CD14-positive monocyte (primary cell): ENCODE results near the gene DGKI. TPM values are rescaled to one million over a fixed set of nuclear protein-coding genes. Genes with fewer than 3 reads are reported as not detected.

Experiments
- DNase-seq, 3 donors: peaks; one replicate each; pipeline ENCODE4 v3.0.0-alpha.2; 2011 to 2022
- H2AFZ ChIP-seq: 2 replicates; pipeline ENCODE4 v1.6.0; 2012; ENCODE audit warnings: mild to moderate bottlenecking, low read depth, low read length, inconsistent platforms; ENCODE audit not compliant: insufficient read depth, poor library complexity, severe bottlenecking
- H3K27ac ChIP-seq, 2 donors: 1 replicate in 1 of 2; 2 replicates in 1 of 2; pipeline ENCODE4 v1.5.1; 2012 to 2013; ENCODE audit warnings: low read length in 2 of 2, control low read depth in 1 of 2, inconsistent platforms in 1 of 2, low read depth in 1 of 2, mild to moderate bottlenecking in 1 of 2
- H3K27me3 ChIP-seq, 2 donors: one replicate each; pipeline versions ENCODE4 v1.6.0 to v1.6.1; 2011 to 2013; ENCODE audit warnings: low read length in 2 of 2; ENCODE audit not compliant: control insufficient read depth in 2 of 2, insufficient read depth in 2 of 2
- H3K36me3 ChIP-seq, 2 donors: replicated peaks in 1 of 2; 1 replicate in 1 of 2; 2 replicates in 1 of 2; pipeline versions ENCODE4 v1.5.1 to v1.6.1; 2012 to 2013; ENCODE audit warnings: low read length in 2 of 2, control low read depth in 1 of 2, inconsistent platforms in 1 of 2, mild to moderate bottlenecking in 1 of 2; ENCODE audit not compliant: insufficient read depth in 2 of 2, control insufficient read depth in 1 of 2
- H3K4me1 ChIP-seq, 2 donors: 1 replicate in 1 of 2; 2 replicates in 1 of 2; pipeline versions ENCODE4 v1.5.1 to v1.6.1; 2012 to 2013; ENCODE audit warnings: low read length in 2 of 2, control low read depth in 1 of 2, inconsistent platforms in 1 of 2, mild to moderate bottlenecking in 1 of 2, moderate library complexity in 1 of 2; ENCODE audit not compliant: insufficient read depth in 2 of 2, control insufficient read depth in 1 of 2
- H3K4me2 ChIP-seq: replicated peaks from 2 replicates; pipeline ENCODE3; 2012; ENCODE audit warnings: low read length, moderate library complexity, mild to moderate bottlenecking; ENCODE audit not compliant: poor library complexity, severe bottlenecking; ENCODE audit errors: extremely low read depth
- H3K4me3 ChIP-seq, 3 experiments: fragments of 200-600 bp in 1 of 3; sonication (generic) in 1 of 3; replicated peaks in 1 of 3; 1 replicate in 2 of 3; 2 replicates in 1 of 3; pipeline ENCODE4 v1.5.1; 2011 to 2013; ENCODE audit warnings: low read length in 3 of 3, mild to moderate bottlenecking in 3 of 3, control low read depth in 2 of 3, low read depth in 2 of 3, inconsistent platforms in 1 of 3, moderate library complexity in 1 of 3
- H3K79me2 ChIP-seq: 2 replicates; pipeline ENCODE4 v1.6.0; 2012; ENCODE audit warnings: mild to moderate bottlenecking, control low read depth, inconsistent platforms, low read length, moderate library complexity; ENCODE audit not compliant: insufficient read depth
- H3K9ac ChIP-seq: 2 replicates; pipeline ENCODE4 v1.6.0; 2017; ENCODE audit warnings: low read length, mild to moderate bottlenecking; ENCODE audit not compliant: insufficient read depth, poor library complexity, severe bottlenecking
- H3K9me3 ChIP-seq, 2 donors: replicated peaks in 1 of 2; 1 replicate in 1 of 2; 2 replicates in 1 of 2; pipeline versions ENCODE4 v1.5.1 to v1.6.1; 2012 to 2013; ENCODE audit warnings: low read length in 2 of 2, control low read depth in 1 of 2; ENCODE audit not compliant: control insufficient read depth in 1 of 2, insufficient read depth in 1 of 2
- H4K20me1 ChIP-seq: 2 replicates; pipeline ENCODE4 v1.6.0; 2012; ENCODE audit warnings: mild to moderate bottlenecking, low read length, control low read depth, moderate library complexity; ENCODE audit not compliant: insufficient read depth
- H3K27ac Mint-ChIP-seq, 7 donors: one replicate each; pipeline ENCODE4 v1.8.0; 2020; ENCODE audit warnings: mild to moderate bottlenecking in 7 of 7, mixed read lengths in 7 of 7, moderate library complexity in 6 of 7, inconsistent platforms in 2 of 7
- H3K27me3 Mint-ChIP-seq, 3 donors: one replicate each; pipeline ENCODE4 v1.8.0; 2021 to 2022; ENCODE audit warnings: low read depth in 3 of 3, mild to moderate bottlenecking in 3 of 3, mixed read lengths in 3 of 3, moderate library complexity in 3 of 3, inconsistent platforms in 1 of 3
- H3K36me3 Mint-ChIP-seq, 2 donors: one replicate each; pipeline ENCODE4 v1.8.0; 2020; ENCODE audit warnings: mixed read lengths in 2 of 2, inconsistent platforms in 1 of 2, mild to moderate bottlenecking in 1 of 2
- H3K4me1 Mint-ChIP-seq: one replicate; pipeline ENCODE4 v1.8.0; 2020; ENCODE audit warnings: mild to moderate bottlenecking, mixed read lengths
- H3K4me3 Mint-ChIP-seq, 2 donors: one replicate each; pipeline ENCODE4 v1.8.0; 2020; ENCODE audit warnings: mild to moderate bottlenecking in 2 of 2, mixed read lengths in 2 of 2, moderate library complexity in 1 of 2
- H3K9me3 Mint-ChIP-seq, 7 donors: one replicate each; pipeline ENCODE4 v1.8.0; 2020 to 2022; ENCODE audit warnings: mixed read lengths in 7 of 7, mild to moderate bottlenecking in 6 of 7, moderate library complexity in 6 of 7, inconsistent platforms in 2 of 7
- CTCF ChIP-seq: fragments of 200-600 bp; IDR thresholded peaks from one replicate; pipeline ENCODE4 v1.8.0; 2022; ENCODE audit warnings: antibody characterized with exemption, mild to moderate bottlenecking
- WGBS: methylation state at CpG from one replicate; pipeline ENCODE4 v1.1.5; 2013; ENCODE audit warnings: missing lambda C conversion rate; ENCODE audit not compliant: insufficient coverage; 5-methylcytosine and 5-hydroxymethylcytosine counted together
- intact Hi-C, 2 donors: fragments of 100-400 bp; cut with micrococcal nuclease; formaldehyde crosslinking; loops; one replicate each; pipeline versions ENCODE4 v1.15.0 to v1.15.1; 2023
- polyA plus RNA-seq, 3 donors: library from polyadenylated mRNA; depleted of rRNA in 1 of 3; unstranded in 2 of 3; stranded (reverse) in 1 of 3; fragments of 300-500 nt in 2 of 3; fragments of >200 nt in 1 of 3; fragmentation: Illumina TruSeq in 2 of 3; gene quantifications; 1 replicate in 2 of 3; 2 replicates in 1 of 3; pipeline ENCODE4 v1.2.3, GENCODE V29; 2012 to 2021

The DGKI gene
- polyA plus RNA-seq, 3 donors: not detected

DNA sequence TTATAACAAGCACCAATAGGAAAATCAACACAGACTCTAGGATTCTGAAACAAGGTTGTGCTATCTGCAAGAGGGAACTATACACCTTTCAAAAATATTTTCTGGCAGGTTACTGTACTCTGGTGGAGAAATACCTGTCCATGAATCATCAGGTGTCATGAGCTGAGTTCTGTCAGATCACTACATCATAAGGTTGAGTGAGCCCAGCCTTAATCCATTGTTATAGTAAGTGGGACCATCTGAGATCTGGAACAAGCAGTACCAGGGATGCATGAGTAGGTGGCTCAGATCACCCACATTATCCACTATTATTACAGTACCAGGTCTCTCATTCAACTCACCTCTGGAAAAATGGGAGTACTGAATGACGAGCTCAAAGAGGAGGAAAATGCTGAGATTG lies 212.4 kb downstream of the DGKI start:
- Mint-ChIP-seq H3K27ac (no peak overlapping the region), H3K9me3 (no peaks in the 10 kb centered on the region), H3K27me3 (peaks cover 3 to 9% (median 7%) of the 10 kb centered on the region in 3 donors), H3K4me1 (no peaks in the 10 kb centered on the region), H3K4me3 (no peak overlapping the region), H3K36me3 (no peaks in the 10 kb centered on the region)
- no peak overlapping the region for H3K9ac ChIP-seq
- H3K4me3 ChIP-seq: no peak overlapping the region
- H3K4me1 ChIP-seq: no peaks in the 10 kb centered on the region
- H4K20me1 ChIP-seq: no peaks in the 10 kb centered on the region
- peaks cover 0 to 3% of the 10 kb centered on the region in 2 donors for H3K27me3 ChIP-seq
- no peak for DNase-seq
- no peaks in the 10 kb centered on the region for H3K79me2 ChIP-seq
- no peaks in the 10 kb centered on the region for H3K36me3 ChIP-seq
- H2AFZ ChIP-seq: no peak overlapping the region
- no CpG with 5 or more reads among the region's 1 CpG for WGBS
- no peak overlapping the region for H3K27ac ChIP-seq
- no peaks in the 10 kb centered on the region for H3K9me3 ChIP-seq
- TF ChIP-seq CTCF: no peak
- H3K4me2 ChIP-seq: no peak overlapping the region
- intact Hi-C loops: no loop called here

- Histone ChIP-seq H3K36me3 (no peaks in the 10 kb centered on the region), H3K4me3 (no peak overlapping the region), H3K9ac (no peak overlapping the region), H3K4me2 (no peak overlapping the region), H3K9me3 (no peaks in the 10 kb centered on the region), H3K79me2 (no peaks in the 10 kb centered on the region), H3K27me3 (peaks cover 4% of the 10 kb centered on the region in 2 donors), H2AFZ (no peak overlapping the region), H4K20me1 (no peaks in the 10 kb centered on the region), H3K27ac (no peak overlapping the region), H3K4me1 (no peaks in the 10 kb centered on the region)
- 92% methylated on average over 2 of the region's 5 CpGs for WGBS
- no peak for TF ChIP-seq CTCF
- no peaks in the 10 kb centered on the region for H3K4me1 Mint-ChIP-seq
- no peak for DNase-seq
- no peaks in the 10 kb centered on the region for H3K36me3 Mint-ChIP-seq
- intact Hi-C loops: no loop called here
- no peak overlapping the region for H3K27ac Mint-ChIP-seq
- no peak overlapping the region for H3K4me3 Mint-ChIP-seq
- H3K9me3 Mint-ChIP-seq: no peaks in the 10 kb centered on the region
- peaks cover 6 to 9% (median 8%) of the 10 kb centered on the region in 3 donors for H3K27me3 Mint-ChIP-seq
Observed at GRCh38 chr7:137633133-137633532, 213.6 kb downstream of the DGKI start.
